NB4 (cell line): Measurements from ENCODE around the gene OTOP3.

Source experiments
- TF ChIP-seq, protein P1 (sequence below): IDR thresholded peaks from one replicate; pipeline ENCODE4 v1.5.1; 2012; ENCODE audit warnings: low read depth, low read length
- TF ChIP-seq, protein P2 (sequence below): IDR thresholded peaks from 2 replicates; pipeline ENCODE4 v1.6.1; 2011; ENCODE audit warnings: low read depth, low read length

DNA sequence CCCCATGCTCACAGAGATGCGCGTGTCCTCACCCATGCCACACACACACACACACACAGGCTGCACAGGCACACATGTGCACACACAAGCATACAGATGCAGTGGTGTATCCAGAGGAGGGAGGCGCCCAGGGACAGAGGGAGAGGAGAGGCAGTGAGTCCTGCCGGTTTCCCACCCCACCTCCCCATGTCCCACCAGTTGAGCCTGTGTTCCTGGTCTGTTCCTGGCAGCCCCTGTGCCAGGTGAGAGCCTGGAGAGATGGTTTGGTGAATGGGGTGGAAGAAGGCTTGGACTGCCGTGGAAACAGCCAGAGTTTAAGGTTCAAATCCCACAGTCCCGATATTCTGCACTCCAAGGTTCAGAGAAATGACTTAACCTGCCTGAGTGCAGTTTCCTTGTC lies 32.0 kb upstream of the OTOP3 start:
- TF ChIP-seq, protein P1, sequence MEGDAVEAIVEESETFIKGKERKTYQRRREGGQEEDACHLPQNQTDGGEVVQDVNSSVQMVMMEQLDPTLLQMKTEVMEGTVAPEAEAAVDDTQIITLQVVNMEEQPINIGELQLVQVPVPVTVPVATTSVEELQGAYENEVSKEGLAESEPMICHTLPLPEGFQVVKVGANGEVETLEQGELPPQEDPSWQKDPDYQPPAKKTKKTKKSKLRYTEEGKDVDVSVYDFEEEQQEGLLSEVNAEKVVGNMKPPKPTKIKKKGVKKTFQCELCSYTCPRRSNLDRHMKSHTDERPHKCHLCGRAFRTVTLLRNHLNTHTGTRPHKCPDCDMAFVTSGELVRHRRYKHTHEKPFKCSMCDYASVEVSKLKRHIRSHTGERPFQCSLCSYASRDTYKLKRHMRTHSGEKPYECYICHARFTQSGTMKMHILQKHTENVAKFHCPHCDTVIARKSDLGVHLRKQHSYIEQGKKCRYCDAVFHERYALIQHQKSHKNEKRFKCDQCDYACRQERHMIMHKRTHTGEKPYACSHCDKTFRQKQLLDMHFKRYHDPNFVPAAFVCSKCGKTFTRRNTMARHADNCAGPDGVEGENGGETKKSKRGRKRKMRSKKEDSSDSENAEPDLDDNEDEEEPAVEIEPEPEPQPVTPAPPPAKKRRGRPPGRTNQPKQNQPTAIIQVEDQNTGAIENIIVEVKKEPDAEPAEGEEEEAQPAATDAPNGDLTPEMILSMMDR, result no peak
- TF ChIP-seq, protein P2, sequence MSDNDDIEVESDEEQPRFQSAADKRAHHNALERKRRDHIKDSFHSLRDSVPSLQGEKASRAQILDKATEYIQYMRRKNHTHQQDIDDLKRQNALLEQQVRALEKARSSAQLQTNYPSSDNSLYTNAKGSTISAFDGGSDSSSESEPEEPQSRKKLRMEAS, result no peak
